K562 (cell line): ENCODE measurements around the gene GOT1. TPM values are rescaled to one million over a fixed set of nuclear protein-coding genes. Genes with fewer than 3 reads are reported as not detected.

Experiments
- ATAC-seq: fragments of 200-7000 bp; cut with Tn5 transposase; 3 replicates; pipeline ENCODE4 v1.9.1; 2020; ENCODE audit warnings: moderate library complexity
- BruUV-seq: library from RNA; stranded (reverse); fragments of 400-500 nt; replicated peaks from 2 replicates; lab custom pipeline; 2021; lab: Mats Ljungman, UMichigan
- CTCF ChIA-PET: fragments of 300-600 bp; formaldehyde crosslinking; extraction: SDS; loops from one replicate; lab custom pipeline; 2021; ENCODE audit warnings: low intra/inter-chr PET ratio; lab: Yijun Ruan, JAX
- POLR2A ChIA-PET: fragments of 300-600, 350-650 bp; sonication (Branson Sonifier 250); formaldehyde crosslinking; extraction: SDS; loops from one replicate; lab custom pipeline; 2021; ENCODE audit warnings: antibody characterized with exemption, inconsistent platforms; lab: Yijun Ruan, JAX
- DNase-seq, 4 experiments: peaks; one replicate each; pipeline versions ENCODE4 v3.0.0 to v3.0.0-alpha.2; 2011 to 2018; ENCODE audit warnings: low spot score in 3 of 4, mixed read lengths in 3 of 4; ENCODE audit errors: extremely low read depth in 1 of 4
- FAIRE-seq: peaks from 2 replicates; lab custom pipeline; 2011; peaks lifted over from hg19 to GRCh38; lab: Jason Lieb, UNC
- H2AFZ ChIP-seq: 2 replicates; pipeline ENCODE4 v1.6.0; 2011; ENCODE audit warnings: low read depth, low read length, control low read depth, inconsistent platforms
- H3K27ac ChIP-seq: fragments of 200-600 bp; 3 replicates; pipeline ENCODE4 v1.8.0; 2011; ENCODE audit warnings: low read depth, mild to moderate bottlenecking, control low read depth, inconsistent platforms, low read length, moderate library complexity, mixed read lengths; ENCODE audit errors: extremely low read depth
- H3K27me3 ChIP-seq, 2 experiments: fragments of 300-600 bp in 1 of 2; 2 replicates in 1 of 2; 3 replicates in 1 of 2; pipeline versions ENCODE4 v1.6.0 to v1.8.0; 2011; ENCODE audit warnings: inconsistent platforms in 2 of 2, low read length in 2 of 2, mild to moderate bottlenecking in 1 of 2, mixed read lengths in 1 of 2, moderate library complexity in 1 of 2; ENCODE audit not compliant: control insufficient read depth in 2 of 2, insufficient read depth in 2 of 2
- H3K36me3 ChIP-seq: fragments of 300-600 bp; 3 replicates; pipeline ENCODE4 v1.8.0; 2011; ENCODE audit warnings: mild to moderate bottlenecking, low read length, inconsistent platforms; ENCODE audit not compliant: control insufficient read depth, insufficient read depth
- H3K4me1 ChIP-seq, 2 experiments: fragments of 200-600 bp in 1 of 2; replicated peaks in 1 of 2; 2 replicates in 1 of 2; 3 replicates in 1 of 2; pipeline versions ENCODE4 v1.5.1 to v1.8.0; 2011; ENCODE audit warnings: inconsistent platforms in 2 of 2, low read length in 2 of 2, mild to moderate bottlenecking in 1 of 2, mixed read lengths in 1 of 2, moderate library complexity in 1 of 2; ENCODE audit not compliant: control insufficient read depth in 2 of 2, insufficient read depth in 2 of 2
- H3K4me2 ChIP-seq: 2 replicates; pipeline ENCODE4 v1.6.1; 2011; ENCODE audit warnings: low read length, control low read depth, inconsistent platforms, mixed read lengths; ENCODE audit not compliant: insufficient read depth
- H3K4me3 ChIP-seq: fragments of 200-600 bp; sonication (generic), shearing (Covaris generic); 2 replicates; pipeline ENCODE4 v1.5.1; 2016; ENCODE audit warnings: control low read depth, inconsistent platforms
- H3K79me2 ChIP-seq: fragments of 200-600 bp; 3 replicates; pipeline ENCODE4 v1.8.0; 2011; ENCODE audit warnings: low read length, inconsistent platforms; ENCODE audit not compliant: control insufficient read depth, insufficient read depth
- H3K9ac ChIP-seq, 2 experiments: 2 replicates each; pipeline versions ENCODE4 v1.6.0 to v1.6.1; 2011; ENCODE audit warnings: low read depth in 2 of 2, low read length in 2 of 2, control low read depth in 1 of 2, inconsistent platforms in 1 of 2, mild to moderate bottlenecking in 1 of 2, mixed read lengths in 1 of 2; ENCODE audit not compliant: insufficient read depth in 1 of 2
- H3K9me1 ChIP-seq: one replicate; pipeline ENCODE4 v1.6.0; 2011; ENCODE audit warnings: inconsistent platforms, mild to moderate bottlenecking, low read length, moderate library complexity; ENCODE audit not compliant: control insufficient read depth, insufficient read depth
- H3K9me3 ChIP-seq: replicated peaks from 2 replicates; pipeline ENCODE4 v1.5.1; 2011; ENCODE audit warnings: low read depth, low read length, inconsistent platforms; ENCODE audit not compliant: control insufficient read depth, insufficient read depth
- H4K20me1 ChIP-seq: replicated peaks from 2 replicates; pipeline ENCODE4 v1.6.1; 2011; ENCODE audit warnings: low read length, inconsistent platforms, mixed read lengths; ENCODE audit not compliant: control insufficient read depth, insufficient read depth
- ARID3B ChIP-seq: fragments of 250-450 bp; sonication (Bioruptor Pico); IDR thresholded peaks from 2 replicates; pipeline ENCODE4 v1.4.0; 2020; ENCODE audit warnings: borderline replicate concordance
- COPS2 ChIP-seq: fragments of 450-650 bp; conservative IDR thresholded peaks from 2 replicates; pipeline ENCODE4 v1.6.1; 2016; ENCODE audit warnings: mild to moderate bottlenecking, moderate library complexity
- E2F6 ChIP-seq, 2 experiments: IDR thresholded peaks; 2 replicates each; pipeline ENCODE4 v1.6.1; 2011; ENCODE audit warnings: borderline replicate concordance in 1 of 2, control low read depth in 1 of 2, low read depth in 1 of 2, low read length in 1 of 2, mild to moderate bottlenecking in 1 of 2, mixed read lengths in 1 of 2, moderate library complexity in 1 of 2; ENCODE audit not compliant: insufficient read depth in 1 of 2, insufficient read length in 1 of 2, poor library complexity in 1 of 2, severe bottlenecking in 1 of 2; ENCODE audit errors: extremely low read depth in 1 of 2
- FOSL1 ChIP-seq: fragments of 200-800 bp; sonication (Bioruptor generic); conservative IDR thresholded peaks from 2 replicates; pipeline ENCODE4 v1.6.1; 2016; ENCODE audit warnings: missing genetic modification characterization, missing compliant biosample characterization
- HSF4 ChIP-seq: fragments of 250-450 bp; sonication (Bioruptor Pico); IDR thresholded peaks from 2 replicates; pipeline ENCODE4 v2.1.2; 2022; ENCODE audit warnings: mild to moderate bottlenecking, moderate library complexity, borderline replicate concordance
- NRF1 ChIP-seq, 2 experiments: fragments of 450-650 bp; IDR thresholded peaks in 1 of 2; conservative IDR thresholded peaks in 1 of 2; 2 replicates each; pipeline ENCODE4 v1.6.1; 2014; ENCODE audit warnings: mild to moderate bottlenecking in 2 of 2
- PRPF4 ChIP-seq: fragments of 200-400 bp; formaldehyde crosslinking; IDR thresholded peaks from one replicate; pipeline ENCODE4 v1.6.1; 2017; ENCODE audit warnings: low read length, low read depth, mild to moderate bottlenecking; ENCODE audit not compliant: insufficient read depth, poor library complexity, severe bottlenecking
- SIN3A ChIP-seq, 2 experiments: fragments of 150-350 bp in 1 of 2; IDR thresholded peaks; 2 replicates each; pipeline ENCODE4 v1.6.1; 2011 to 2016; ENCODE audit warnings: borderline replicate concordance in 2 of 2, low read depth in 2 of 2, low read length in 2 of 2, mild to moderate bottlenecking in 2 of 2, moderate library complexity in 2 of 2; ENCODE audit not compliant: control insufficient read depth in 1 of 2
- SMARCA4 ChIP-seq: fragments of 450-650 bp; IDR thresholded peaks from 2 replicates; pipeline ENCODE4 v1.6.1; 2016
- SRSF9 ChIP-seq: fragments of 200-400 bp; formaldehyde crosslinking; IDR thresholded peaks from 2 replicates; pipeline ENCODE4 v1.6.1; 2017; ENCODE audit warnings: low read depth, low read length, borderline replicate concordance
- STAT5A ChIP-seq: IDR thresholded peaks from 2 replicates; pipeline ENCODE4 v1.6.1; 2012; ENCODE audit warnings: low read length, inconsistent platforms, borderline replicate concordance
- TFAP4 ChIP-seq: sonication (generic); formaldehyde crosslinking; IDR thresholded peaks from 2 replicates; pipeline ENCODE4 v1.8.0; 2022; ENCODE audit warnings: missing genetic modification reagents, mild to moderate bottlenecking, moderate library complexity, borderline replicate concordance
- ZNF239 ChIP-seq: fragments of 250-450 bp; sonication (Bioruptor Pico); IDR thresholded peaks from 2 replicates; pipeline ENCODE4 v1.4.0; 2020; ENCODE audit warnings: mild to moderate bottlenecking
- ZNF76 ChIP-seq: fragments of 250-450 bp; sonication (Bioruptor Pico); IDR thresholded peaks from 2 replicates; pipeline ENCODE4 v1.4.0; 2020; ENCODE audit warnings: mild to moderate bottlenecking, moderate library complexity, borderline replicate concordance
- ZNF785 ChIP-seq: fragments of 250-450 bp; sonication (Bioruptor Pico); IDR thresholded peaks from 2 replicates; pipeline ENCODE4 v1.4.0; 2020; ENCODE audit warnings: mild to moderate bottlenecking
- WGBS: fragments of 100-300 bp; shearing (Covaris generic); methylation state at CpG from one replicate; pipeline ENCODE4 v1.1.6; 2016; ENCODE audit warnings: low coverage, mixed read lengths; ENCODE audit not compliant: insufficient coverage; ENCODE audit errors: missing lambda C conversion rate; 5-methylcytosine and 5-hydroxymethylcytosine counted together
- in situ Hi-C: fragments of 300-500 bp; cut with MboI; formaldehyde crosslinking; loops from 4 replicates; pipeline ENCODE4 v1.15.0; 2018; ENCODE audit warnings: inconsistent platforms, mixed read lengths
- intact Hi-C: fragments of 100-400 bp; cut with micrococcal nuclease; formaldehyde crosslinking; loops from 2 replicates; pipeline ENCODE4 v1.14.2; 2022
- polyA plus RNA-seq, 8 experiments: library from polyadenylated mRNA; depleted of rRNA in 4 of 8; stranded (reverse) in 5 of 8; unstranded in 3 of 8; fragments of >200 nt; fragmentation: Nextera tagmentation in 2 of 8; fragmentation: Illumina TruSeq in 1 of 8; extraction: Ambion mirVana in 2 of 8; extraction: Trizol in 1 of 8; gene quantifications; 2 replicates each; pipeline versions ENCODE4 v1.2.1 to v1.2.3, GENCODE V29; 2011 to 2014; ENCODE audit warnings: inconsistent platforms in 1 of 8, missing spikeins in 1 of 8
- total RNA-seq, 7 experiments: library from RNA; depleted of rRNA in 6 of 7; stranded (reverse); fragments of >200 nt in 6 of 7; fragmentation: Illumina TruSeq in 2 of 7; extraction: Trizol in 2 of 7; gene quantifications; 2 replicates each; pipeline versions ENCODE4 v1.2.1 to v1.2.3, GENCODE V29; 2011 to 2021; ENCODE audit warnings: low replicate concordance in 1 of 7

GOT1 gene
- total and polyA plus RNA-seq, 9 of the 15 experiments (the other 6 are each of a cell fraction or from before 2014, with no cell fraction given): 55.7 to 166 (median 75.4) TPM

GRCh38 chr10:99431190-99431760 is 851 bp upstream of the GOT1 start:
- Histone ChIP-seq H3K79me2 (peaks cover 71% of the 10 kb centered on the region), H3K4me1 (peaks cover 5 to 19% of the 10 kb centered on the region in 2 experiments; a peak in 3 of 5 replicates), H3K36me3 (peaks cover 19% of the 10 kb centered on the region; the same call in 2 of the 3 replicates), H3K9ac (peak overlapping the region; percentile 87 to 92), H3K9me1 (peaks cover 8% of the 10 kb centered on the region), H3K4me2 (peak overlapping the region; percentile 85), H3K9me3 (no peaks in the 10 kb centered on the region), H3K27me3 (no peaks in the 10 kb centered on the region), H3K4me3 (peak overlapping the region; percentile 95), H2AFZ (peak overlapping the region; percentile 71), H3K27ac (peak overlapping the region; percentile 94), H4K20me1 (peaks cover 10% of the 10 kb centered on the region)
- DNase-seq (peak; percentile 14 to 69 (median 24)), FAIRE-seq (peak; percentile 37), ATAC-seq (peak; percentile 48)
- TSS peak; percentile 62 for BruUV-seq
- in situ Hi-C loops (loop anchor here (5.0 to 25.0 kb wide), 2 partner anchors 181 to 281 kb away; no protein-coding TSS in a partner anchor), intact Hi-C loops (loop anchor here (2.0 to 10.0 kb wide), 2 partner anchors 190 to 284 kb away; partner anchors contain the start of gene SLC25A28)
- WGBS: 0% methylated on average over 20 of the region's 20 CpGs
- ChIA-PET CTCF (no interaction called here), POLR2A (interaction anchor here (0.6 to 3.7 kb wide), 16 partner anchors 9 to 555 kb away, joined by 3 to 23 read pairs (median 4); partner anchors contain the start of genes COX15, CUTC, ENTPD7 and SLC25A28)
- TF ChIP-seq FOSL1 (tag) (no peak), COPS2 (no peak), ZNF785 (CRISPR knock-in tag) (no peak), ZNF76 (CRISPR knock-in tag) (no peak), STAT5A (no peak), SMARCA4 (0 out of 2 replicates have a peak, but pooled peaks have one; percentile 17), ARID3B (CRISPR knock-in tag) (no peak), TFAP4 (0 out of 2 replicates have a peak, but pooled peaks have one; percentile 8), PRPF4 (no peak), E2F6 (IDR thresholded peaks at IDR 0.05; ENCODE audit: borderline replicate concordance in 1 of 2, extremely low read depth in 1 of 2, insufficient read depth in 1 of 2, insufficient read length in 1 of 2, low read depth in 1 of 2, low read length in 1 of 2, poor library complexity in 1 of 2, severe bottlenecking in 1 of 2) (peak in 1 of 2 experiments; percentile 59), ZNF239 (CRISPR knock-in tag) (no peak), SIN3A (IDR thresholded peaks at IDR 0.05; ENCODE audit: borderline replicate concordance in 2 of 2, control insufficient read depth in 1 of 2, low read depth in 2 of 2, low read length in 2 of 2) (no peak), HSF4 (CRISPR knock-in tag) (no peak), NRF1 (conservative IDR thresholded peaks at IDR 0.05 in 1 of 2, IDR thresholded peaks at IDR 0.05 in 1 of 2) (peak; percentile 64 to 66), SRSF9 (no peak)
